Ecto neural progenitor cell (in vitro differentiated cells): ENCODE measurements around the gene CEP43.
A peak's percentile ranks its signal among the peaks of the same experiment; 100 is the strongest.

Experiments
- DNase-seq: peaks from one replicate; pipeline ENCODE4 v3.0.0-alpha.2; 2018; ENCODE audit warnings: low spot score

The CEP43 gene, protein sequence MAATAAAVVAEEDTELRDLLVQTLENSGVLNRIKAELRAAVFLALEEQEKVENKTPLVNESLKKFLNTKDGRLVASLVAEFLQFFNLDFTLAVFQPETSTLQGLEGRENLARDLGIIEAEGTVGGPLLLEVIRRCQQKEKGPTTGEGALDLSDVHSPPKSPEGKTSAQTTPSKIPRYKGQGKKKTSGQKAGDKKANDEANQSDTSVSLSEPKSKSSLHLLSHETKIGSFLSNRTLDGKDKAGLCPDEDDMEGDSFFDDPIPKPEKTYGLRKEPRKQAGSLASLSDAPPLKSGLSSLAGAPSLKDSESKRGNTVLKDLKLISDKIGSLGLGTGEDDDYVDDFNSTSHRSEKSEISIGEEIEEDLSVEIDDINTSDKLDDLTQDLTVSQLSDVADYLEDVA

DNA sequence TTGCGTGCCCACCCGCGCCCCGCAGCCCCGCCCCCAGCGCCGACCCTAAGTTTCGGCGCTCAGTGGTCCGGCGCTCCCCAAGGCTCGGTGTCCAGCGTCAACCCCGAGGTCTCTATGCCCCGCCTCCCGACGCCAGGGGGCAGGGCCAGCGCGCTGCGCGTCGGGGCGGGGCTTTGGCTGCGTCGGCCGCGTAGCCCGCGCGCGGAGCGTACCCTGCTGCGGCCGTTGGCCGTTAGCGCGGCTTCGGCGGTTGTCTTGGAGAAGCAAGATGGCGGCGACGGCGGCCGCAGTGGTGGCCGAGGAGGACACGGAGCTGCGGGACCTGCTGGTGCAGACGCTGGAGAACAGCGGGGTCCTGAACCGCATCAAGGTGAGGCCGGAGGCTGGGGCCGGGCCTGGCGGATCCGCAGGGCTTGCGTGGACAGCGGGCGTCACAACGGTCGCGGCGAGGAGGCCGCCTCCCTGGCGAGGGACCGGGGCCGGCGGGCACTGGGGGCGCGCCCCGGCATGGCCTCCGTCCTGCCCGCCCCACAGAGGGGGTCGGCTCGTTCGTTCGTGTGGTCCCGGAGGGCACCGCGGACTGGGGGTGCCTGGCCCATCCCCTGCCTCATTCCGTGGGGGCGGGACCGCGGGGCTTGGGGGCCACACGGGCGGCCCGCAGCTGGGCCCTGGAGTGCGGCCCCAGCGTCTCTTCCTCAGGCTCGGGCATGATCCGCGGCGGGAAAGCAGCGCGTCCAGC, at the start of gene CEP43:
TSS of gene CEP43 (plus strand) at position 253 of the 739 bp plus-strand sequence. CDS start at position 269, 16 bp downstream.
- peak; percentile 98 for DNase-seq

DNA sequence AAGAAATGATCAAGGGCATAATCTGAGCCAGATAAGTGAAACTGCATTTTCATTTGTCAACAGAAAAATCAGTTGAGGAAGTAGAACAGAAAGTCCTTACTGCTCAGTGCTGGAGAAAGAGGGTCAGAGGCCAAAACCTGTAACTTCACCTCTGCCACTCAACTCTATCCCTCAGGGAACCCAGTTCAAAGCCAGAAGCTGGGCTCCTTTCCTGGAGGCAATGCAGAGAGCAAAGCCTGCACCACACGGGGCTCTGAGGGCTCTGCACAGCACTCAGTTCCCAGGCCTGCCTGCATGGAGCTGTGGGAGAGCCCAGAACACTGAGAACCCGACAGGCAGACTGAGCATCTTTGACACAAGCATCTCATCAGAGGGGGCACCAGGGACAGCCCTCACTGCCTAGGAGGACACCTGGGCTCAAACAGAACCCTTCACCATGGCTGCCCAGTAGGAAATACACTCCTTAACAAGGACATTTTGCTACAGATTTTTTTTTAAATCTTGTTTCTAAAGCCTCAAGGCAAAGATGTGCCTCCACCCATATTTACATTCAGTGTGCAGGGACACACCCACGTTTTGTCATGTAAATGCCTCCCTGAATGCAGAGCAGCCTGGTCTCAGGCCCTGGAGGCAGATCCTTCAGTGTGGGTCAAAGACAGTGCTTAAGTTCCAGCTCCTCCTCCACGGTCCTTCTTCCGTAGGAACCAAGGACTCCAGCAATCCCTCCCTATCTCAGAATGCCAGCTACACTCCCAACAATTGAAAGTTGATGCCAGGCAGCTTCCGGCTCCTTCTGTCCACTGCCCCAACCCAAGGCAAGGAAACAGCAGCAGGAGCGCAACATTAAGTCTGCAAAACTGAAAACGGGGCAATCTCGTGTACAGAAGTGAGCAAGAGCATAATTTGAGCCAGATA, 49.4 kb upstream of the CEP43 start:
- DNase-seq: no peak

DNA sequence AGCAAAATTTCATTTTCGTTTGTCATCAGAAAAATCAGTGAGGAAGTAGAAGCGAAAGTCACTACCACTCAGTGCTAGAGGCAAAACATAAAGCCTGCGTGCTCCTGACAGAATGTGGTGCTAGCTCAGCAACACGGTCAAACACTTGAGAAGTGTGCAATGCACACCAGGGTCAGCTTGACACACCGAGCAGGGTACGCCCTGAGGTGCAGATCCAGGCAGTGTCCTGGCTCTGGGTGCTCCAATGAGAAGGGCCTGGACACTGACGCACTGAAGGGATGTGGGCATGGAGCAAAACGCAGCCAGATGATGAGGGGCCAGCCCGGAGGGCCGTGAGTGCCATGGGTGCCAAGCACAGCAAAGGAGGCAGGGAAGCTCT, 48.8 kb upstream of the CEP43 start:
- DNase-seq: no peak

DNA sequence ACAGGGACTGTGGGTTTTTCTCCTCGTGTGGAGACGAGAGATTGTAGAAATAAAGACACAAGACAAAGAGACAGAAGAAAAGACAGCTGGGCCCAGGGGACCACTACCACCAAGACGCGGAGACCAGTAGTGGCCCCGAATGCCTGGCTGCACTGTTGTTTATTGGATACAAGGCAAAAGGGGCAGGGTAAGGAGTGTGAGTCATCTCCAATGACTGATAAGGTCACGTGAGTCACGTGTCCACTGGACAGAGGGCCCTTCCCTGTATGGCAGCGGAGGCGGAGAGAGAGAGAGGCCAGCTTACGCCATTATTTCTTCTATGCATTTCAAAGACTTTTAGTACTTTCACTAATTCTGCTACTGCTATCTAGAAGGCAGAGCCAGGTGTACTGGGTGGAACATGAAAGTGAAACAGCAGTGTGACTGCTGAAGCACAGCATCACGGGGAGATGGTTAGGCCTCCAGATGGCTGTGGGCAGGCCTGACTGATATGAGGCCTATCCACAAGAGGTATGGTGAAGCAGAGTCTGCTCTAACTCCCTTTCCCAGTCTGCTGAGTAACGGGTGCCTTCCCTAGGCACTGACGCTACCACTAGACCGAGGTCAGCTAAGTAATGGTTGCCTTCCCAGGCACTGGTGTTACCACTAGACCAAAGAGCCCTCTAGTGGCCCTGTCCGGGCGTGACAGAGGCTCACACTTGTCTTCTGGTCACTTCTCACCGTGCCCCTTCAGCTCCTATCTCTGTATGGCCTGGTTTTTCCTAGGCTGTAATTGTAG, 48.1 kb upstream of the CEP43 start:
- peak; percentile 74 for DNase-seq

DNA sequence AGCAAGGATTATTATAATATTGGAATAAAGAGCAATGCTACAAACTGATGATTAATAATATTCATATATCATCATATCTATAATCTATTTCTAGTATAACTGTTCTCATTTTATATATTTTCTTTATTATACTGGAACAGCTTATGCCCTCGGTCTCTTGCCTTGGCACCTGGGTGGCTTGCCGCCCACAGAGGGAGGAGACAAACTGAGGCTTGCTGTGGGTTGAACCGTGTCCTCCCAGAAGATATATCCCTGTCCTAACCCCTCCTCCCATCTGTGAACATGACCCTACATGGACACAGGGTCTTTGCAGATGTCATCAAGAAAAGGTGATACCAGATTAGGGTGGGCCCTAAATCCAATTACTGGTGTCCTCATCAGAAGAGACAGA, 47.5 kb upstream of the CEP43 start:
- no peak for DNase-seq

DNA sequence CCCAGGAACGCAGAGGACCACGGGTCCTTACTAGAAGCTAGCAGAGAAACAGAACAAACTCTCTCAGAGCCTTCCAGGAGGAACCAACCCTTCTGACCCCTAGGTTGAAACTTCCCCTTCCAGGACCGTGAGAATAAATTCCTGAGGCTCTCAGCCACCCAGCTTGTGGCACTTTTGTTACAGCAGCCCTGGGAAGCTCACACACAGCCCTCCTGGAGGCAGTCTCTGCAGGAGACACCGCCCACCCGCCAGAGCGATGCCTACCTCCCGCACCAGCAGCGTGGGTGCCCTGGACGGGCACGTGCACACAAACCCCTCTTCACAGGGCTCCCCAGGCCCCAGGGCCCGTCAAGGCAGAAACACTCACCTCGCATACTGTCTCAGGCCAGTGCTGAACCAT, 47.1 kb upstream of the CEP43 start:
- DNase-seq: no peak

DNA sequence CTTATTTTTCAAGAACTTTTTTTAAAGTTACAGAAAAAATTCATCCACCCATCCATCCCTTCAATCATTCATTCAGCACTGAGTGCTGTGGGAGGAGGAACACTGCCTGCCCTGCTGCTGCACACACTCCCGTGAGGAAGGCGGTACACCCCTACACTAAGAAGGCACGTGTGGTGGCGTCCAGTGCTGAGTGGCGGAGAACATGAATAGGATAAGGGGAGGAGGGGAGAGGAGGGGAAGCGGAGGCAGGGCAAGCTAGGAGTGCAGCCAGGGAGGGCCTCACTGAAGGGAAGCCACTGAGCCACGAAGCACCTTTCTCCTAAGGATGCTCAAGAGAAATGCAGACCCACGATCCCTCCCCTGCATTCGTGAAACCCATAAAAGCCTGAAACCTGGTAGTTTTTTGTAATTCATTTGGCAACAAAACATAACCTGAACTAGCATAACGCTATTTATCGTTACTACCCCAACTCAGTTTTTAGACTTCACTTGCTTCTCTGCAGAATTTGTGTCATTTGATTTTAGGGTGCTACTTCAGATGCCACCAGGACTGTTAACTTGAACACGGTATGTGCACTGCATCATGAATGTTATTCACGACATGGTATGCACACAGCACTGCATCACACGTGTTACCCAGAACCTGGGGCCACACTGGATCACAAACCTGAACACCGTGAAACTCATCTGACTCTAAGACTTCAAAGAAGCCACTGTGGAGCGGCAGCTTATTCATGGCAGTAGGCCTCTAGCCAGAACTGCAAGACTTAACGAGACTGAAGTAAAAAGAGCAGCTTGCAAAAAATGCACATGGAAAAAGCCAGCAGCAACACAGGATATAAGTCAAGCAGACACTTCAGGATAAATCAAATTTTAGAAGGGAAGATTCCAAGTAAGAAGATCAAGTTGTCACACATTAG, 46.4 kb upstream of the CEP43 start:
- DNase-seq: no peak

DNA sequence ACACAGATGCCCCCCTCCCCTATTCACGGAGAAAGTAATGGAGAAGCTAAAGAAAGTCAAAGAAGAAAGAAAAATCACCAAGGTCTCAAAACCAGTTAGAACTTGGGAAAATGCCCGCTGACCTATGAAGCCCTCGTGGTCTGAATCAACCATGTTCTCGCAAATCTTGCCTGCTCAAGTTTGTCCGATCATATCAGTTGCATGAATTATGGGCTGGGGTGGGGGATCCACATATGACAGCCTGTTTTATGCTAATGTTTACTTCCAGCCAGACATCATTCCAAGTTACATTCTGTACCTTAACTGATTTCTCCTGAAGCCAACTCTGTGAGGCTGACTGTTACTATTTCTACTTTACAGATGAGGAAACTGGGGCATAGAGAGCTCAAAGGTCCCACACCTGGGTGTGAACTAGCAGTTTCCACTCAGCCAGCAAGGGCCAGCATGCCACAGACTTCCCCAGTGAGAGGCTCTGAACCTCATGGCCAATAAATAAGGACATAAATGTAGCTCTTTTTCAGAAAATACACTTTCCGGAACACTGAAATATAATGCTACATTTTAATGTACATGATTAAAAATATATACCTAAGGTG, 45.0 kb upstream of the CEP43 start:
- DNase-seq: no peak

DNA sequence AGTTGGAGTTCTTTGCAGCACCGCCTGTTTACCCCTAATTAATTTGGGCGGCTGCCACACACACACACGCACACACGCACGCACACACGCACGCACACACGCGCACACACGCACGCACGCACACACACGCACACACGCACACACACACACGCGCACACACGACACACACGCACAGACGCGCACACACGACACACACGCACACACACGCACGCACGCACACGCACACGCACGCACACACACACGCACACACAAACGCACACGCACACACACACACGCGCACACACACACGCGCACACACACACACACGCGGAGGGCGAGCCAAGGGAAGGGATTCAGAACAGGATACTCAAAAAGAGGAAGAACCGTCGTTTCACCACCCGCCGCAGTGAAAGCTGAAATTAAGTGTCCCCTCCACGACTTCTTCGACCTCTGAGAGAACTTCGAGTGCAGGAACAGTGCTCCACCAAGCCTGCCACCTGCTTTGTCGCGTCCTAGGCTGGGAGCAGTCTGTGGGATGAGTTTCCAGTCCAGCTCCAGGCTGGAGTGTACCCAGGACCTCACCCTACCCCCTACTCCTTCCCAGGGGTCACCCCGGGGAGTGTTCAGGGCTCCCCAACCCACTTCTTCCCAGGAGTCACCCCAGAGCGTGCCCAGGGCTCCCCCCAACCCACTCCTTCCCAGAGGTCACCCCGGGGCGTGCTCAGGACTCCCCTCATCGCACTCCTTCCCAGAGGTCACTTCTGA, 43.9 kb upstream of the CEP43 start:
- peak; percentile 54 for DNase-seq

DNA sequence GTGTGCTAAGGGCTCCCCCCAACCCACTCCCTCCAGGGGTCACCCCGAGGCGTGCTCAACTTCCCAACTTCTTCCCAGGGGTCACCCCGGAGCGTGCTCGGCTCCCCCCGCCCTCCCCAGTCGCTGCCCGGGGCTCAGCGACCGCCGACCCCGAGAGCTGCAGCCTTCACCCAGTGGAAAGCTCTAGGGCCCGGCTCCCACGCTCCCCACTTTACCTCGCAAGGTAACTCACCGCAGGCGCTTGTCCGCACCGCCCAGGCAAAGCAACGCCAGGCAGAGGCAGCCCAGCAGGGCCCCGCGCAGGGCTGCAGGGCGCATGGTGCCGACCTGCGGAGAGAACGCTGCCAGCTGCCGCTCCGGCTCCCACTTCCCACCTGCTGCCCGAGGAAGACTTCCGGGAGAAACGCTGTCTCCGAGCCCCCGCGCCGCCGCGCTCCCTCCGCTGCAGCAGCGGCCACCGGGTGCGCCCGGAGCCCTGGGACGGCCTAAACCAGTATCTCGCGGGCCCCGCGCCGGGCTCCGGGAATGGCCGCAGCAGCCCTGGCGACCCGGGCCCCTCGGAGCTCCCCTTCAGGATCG, 43.2 kb upstream of the CEP43 start:
- no peak for DNase-seq

DNA sequence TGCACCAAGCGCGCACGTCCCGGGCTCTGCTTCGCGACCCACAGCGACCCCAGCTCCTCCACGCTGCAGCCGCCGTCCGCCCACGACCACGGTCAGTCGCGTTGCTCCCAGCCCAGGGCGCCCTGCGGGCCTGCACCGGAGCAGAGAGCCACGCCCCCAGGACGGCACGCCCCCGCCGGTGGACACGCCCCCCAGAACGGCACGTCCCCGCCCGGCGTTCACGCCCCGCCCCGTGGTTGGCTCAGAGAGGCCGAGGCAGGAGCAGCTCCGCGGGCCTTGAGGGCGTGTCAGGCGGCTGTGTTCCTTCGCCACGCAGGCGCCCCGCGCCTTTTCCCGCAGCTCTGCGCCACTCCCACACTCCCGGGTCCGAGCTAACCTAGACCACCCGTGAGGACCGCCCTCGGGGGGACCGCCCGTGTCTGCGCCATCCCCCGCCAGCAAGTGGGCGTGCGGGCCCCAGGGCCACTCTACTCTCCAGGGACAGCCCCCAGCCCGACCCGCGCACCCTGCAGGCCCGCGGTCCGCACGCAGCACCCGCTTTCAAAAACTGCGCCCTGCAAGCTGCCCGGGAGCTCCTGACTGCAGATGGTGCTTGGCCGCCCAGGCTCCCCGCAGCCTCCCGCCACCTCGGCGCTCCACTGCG, 42.6 kb upstream of the CEP43 start, which contains the start of gene RNASET2:
TSS of gene RNASET2 (minus strand) at position 107 of the 643 bp plus-strand sequence. CDS start 368 bp downstream, outside the sequence.
- peak; percentile 98 for DNase-seq

DNA sequence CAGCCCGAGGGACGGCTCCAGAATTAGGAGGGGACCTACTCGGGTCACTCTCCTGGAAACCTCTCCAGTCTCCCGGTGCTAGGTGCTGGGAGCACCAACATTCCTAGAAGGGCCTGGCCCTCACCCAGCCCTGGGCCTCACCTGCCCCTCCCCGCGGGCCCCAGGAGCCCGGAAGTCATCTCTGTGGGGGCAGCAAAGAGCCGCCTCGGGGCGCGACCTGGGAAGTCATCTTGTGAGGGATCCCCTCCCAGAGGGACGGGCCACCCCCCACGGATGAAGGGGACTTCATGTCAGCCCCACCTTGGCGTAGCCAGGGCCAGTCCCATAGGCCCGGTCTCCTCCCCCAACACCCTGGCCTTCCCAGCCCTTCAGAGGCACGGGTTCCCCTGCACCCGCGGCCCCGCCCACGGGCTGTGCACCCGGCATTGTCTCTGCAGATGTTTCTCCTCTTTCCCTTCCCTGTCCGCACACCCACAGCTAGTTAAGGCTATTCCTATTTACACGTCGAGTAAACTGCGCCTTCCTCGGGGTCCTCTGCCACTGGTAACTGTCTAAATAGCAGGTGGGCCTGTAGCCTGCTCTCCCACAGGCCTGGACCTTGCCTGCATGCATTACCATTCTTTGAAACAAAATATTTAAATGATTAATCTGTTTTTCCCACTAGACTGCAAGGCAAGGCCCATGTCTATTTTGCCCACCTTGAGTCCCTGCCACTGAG, 42.0 kb upstream of the CEP43 start:
- peak; percentile 65 for DNase-seq

DNA sequence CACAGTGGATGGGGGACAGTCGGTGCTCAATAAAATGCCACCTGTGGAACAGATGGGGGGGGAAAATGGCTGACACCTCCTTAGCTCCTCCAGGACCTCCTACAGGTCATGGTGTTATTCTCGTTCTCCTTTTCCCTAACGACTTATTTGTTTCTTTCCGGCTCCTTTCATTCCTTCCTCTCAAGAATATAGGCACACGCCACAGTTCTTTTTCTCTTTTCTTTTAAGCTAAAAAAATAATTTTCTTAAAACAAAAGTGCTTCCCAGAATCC, 41.5 kb upstream of the CEP43 start:
- DNase-seq: no peak

DNA sequence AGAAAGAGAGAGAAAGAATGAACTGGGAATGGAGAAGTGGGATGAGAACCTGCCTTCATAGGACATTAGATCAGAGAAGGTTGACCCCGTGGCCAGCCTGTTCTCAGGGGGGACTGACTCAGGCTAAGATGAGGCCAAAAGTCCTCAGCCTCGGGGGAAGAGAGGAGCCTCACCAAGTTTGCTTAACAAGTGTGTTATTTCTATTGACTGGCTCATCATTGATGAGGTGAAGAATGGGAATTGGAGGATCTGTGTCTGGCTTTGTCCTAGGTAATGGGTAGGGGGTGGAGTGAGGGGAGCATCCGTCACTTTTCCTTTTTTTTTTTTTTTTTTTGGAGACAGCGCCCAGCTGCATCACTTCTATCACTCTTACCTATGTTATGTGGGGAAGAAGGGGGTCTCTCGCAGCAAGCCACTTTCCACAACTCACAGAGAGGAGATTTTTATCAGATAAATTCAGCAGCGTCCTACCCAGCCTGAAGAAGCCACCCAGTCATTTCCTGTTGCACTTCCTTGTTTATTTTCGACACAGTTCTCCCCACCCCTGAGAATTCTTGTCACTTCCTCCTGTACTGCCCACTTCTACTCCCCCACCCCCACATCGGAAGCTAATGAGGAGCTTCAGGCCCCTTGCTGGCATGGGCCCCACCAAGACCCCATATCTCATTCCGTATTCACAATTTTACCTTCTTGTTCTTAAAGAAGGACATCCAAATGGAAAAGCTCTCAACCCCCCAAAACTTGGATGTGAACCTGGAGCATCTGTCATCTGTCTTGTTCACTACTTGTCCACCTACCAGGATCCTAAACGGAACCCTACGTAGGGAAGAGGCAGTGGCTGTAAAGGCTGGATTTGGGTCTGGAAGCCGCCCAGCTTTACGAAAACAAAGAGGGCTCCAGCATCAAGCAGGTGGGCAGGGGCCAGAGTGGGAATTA, 40.0 kb upstream of the CEP43 start:
- no peak for DNase-seq

DNA sequence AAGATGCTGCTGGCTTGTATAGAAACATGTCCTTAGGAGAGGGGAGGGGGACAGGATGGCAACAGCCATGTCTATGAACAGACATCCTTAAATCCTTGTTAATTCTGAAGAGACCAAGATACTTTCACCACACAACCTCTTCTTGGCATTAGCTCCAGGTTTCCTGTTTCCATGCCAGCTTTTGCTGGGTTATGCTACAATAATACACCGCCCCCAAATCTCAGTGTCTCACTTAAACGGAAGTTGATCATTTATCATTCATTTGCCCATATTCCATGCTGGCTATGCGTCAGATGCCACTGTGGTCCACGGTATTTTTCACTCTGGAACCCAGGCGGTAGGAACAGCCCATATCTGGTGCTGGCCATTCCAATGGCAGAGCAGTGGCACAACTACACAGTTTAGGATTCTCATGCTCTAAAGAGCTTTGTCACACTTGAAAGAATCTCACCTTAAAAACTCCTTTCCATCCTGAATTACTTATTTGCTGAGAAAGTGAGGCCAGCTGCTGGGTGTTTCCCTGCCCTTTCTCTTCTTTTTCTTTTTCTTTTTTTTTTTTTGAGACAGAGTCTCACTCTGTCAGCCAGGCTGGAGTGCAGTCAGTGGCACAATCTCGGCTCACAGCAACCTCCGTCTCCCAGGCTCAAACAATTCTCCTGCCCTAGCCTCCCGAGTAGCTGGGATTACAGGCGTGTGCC, 39.1 kb upstream of the CEP43 start:
- no peak for DNase-seq

DNA sequence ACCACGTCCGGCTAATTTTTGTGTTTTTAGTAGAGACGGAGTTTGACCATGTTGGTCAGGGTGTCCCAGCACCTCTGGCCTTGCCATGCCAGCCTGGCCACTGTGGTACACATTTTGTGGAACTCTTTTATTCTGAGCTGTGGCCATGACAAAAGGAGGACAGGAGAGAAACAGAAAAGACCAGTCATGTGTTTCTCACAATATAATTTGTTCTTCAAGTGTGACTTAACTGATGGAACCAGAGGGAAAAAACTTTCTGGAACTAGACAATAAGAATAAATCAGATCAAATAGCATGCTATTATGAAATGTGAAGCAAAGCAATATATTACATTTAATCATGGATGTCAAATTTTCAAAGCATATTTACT, 38.6 kb upstream of the CEP43 start:
- no peak for DNase-seq
